Body of pancreas (tissue), 4 donors: ENCODE data around the gene L3MBTL3. TPM values are rescaled to one million over a fixed set of nuclear protein-coding genes. Genes with fewer than 3 reads are reported as not detected.

Experiments used
- ATAC-seq: fragments of 150-250 bp; one replicate; pipeline ENCODE4 v1.9.1; 2016
- DNase-seq, 4 donors: peaks; one replicate each; pipeline ENCODE4 v3.0.0-alpha.2; 2019
- H3K27ac ChIP-seq, 4 donors: fragments of 200-600 bp; sonication (generic); 1 replicate in 3 of 4; 2 replicates in 1 of 4; pipeline versions ENCODE4 v1.5.1 to v1.6.1; 2016 to 2019; ENCODE audit warnings: mild to moderate bottlenecking in 1 of 4, mixed read lengths in 1 of 4, moderate library complexity in 1 of 4
- H3K27me3 ChIP-seq, 2 donors: fragments of 200-600 bp; sonication (generic); one replicate each; pipeline ENCODE4 v1.6.0; 2016; ENCODE audit warnings: mild to moderate bottlenecking in 1 of 2
- H3K36me3 ChIP-seq, 2 donors: fragments of 200-600 bp; sonication (generic); replicated peaks in 1 of 2; 2 replicates each; pipeline ENCODE4 v1.5.1; 2016; ENCODE audit warnings: low read depth in 2 of 2; ENCODE audit not compliant: insufficient read depth in 1 of 2
- H3K4me1 ChIP-seq: fragments of 200-600 bp; sonication (generic); one replicate; pipeline ENCODE4 v1.6.0; 2016
- H3K4me3 ChIP-seq, 2 donors: fragments of 200-600 bp; sonication (generic); 1 replicate in 1 of 2; 2 replicates in 1 of 2; pipeline ENCODE4 v1.5.1; 2016 to 2019
- H3K9me3 ChIP-seq, 3 donors: fragments of 200-600 bp; sonication (generic); 1 replicate in 2 of 3; 2 replicates in 1 of 3; pipeline ENCODE4 v1.5.1; 2016
- POLR2A ChIP-seq, 3 donors: fragments of 450-650 bp; IDR thresholded peaks; one replicate each; pipeline ENCODE4 v1.6.1; 2016; ENCODE audit warnings: antibody characterized with exemption in 3 of 3, mild to moderate bottlenecking in 2 of 3
- WGBS, 2 donors: methylation state at CpG; one replicate each; pipeline ENCODE4 v1.1.5; 2017; 5-methylcytosine and 5-hydroxymethylcytosine counted together
- intact Hi-C: fragments of 100-400 bp; cut with DNase I; formaldehyde crosslinking; loops from one replicate; pipeline ENCODE4 v1.15.1; 2023
- total RNA-seq, 2 donors: library from RNA; depleted of rRNA; stranded (reverse); fragments of >200 nt; gene quantifications; one replicate each; pipeline ENCODE4 v1.1.0, GENCODE V29; 2016
- TF ChIP-seq, protein P1 (sequence below), 7 experiments: fragments of 450-650 bp in 4 of 7; fragments of 200-600 bp in 3 of 7; sonication (generic) in 3 of 7; IDR thresholded peaks; one replicate each; pipeline ENCODE4 v1.5.1; 2016 to 2019; ENCODE audit warnings: antibody characterized with exemption in 7 of 7

The L3MBTL3 gene
- 10 to 100 TPM in 1 of 2 donors, 1 to 10 TPM in 1; 3.4 to 12.5 TPM for total RNA-seq

DNA sequence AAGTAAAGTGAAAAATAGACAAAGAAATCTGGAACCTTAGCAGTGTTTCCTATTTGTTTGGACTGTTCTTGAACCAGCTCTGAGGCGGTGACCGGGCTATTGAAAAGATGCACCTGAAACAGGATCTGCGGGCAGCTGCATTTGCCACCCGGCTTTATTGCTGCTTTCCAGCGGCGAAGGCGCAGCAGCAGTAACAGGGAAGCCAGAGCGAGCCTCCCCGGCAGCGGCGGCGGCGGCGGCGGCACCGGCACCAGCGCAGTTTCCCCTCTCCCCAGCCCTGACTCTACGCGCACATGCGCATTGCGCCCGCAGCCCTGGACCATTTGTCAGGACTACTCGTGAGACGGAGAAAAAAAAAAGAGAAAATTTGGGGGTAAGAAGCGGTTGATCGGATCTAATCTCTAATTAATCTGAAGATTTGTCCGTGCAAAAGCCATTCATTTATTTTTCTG is at the start of gene L3MBTL3:
TSS of gene L3MBTL3 (plus strand) at position 290 of the 452 bp plus-strand sequence. CDS start 24,119 bp downstream, outside the sequence.
- no peaks in the 10 kb centered on the region for H3K9me3 ChIP-seq
- no peak for TF ChIP-seq POLR2A (IDR thresholded peaks at IDR 0.05)
- TF ChIP-seq, protein P1, sequence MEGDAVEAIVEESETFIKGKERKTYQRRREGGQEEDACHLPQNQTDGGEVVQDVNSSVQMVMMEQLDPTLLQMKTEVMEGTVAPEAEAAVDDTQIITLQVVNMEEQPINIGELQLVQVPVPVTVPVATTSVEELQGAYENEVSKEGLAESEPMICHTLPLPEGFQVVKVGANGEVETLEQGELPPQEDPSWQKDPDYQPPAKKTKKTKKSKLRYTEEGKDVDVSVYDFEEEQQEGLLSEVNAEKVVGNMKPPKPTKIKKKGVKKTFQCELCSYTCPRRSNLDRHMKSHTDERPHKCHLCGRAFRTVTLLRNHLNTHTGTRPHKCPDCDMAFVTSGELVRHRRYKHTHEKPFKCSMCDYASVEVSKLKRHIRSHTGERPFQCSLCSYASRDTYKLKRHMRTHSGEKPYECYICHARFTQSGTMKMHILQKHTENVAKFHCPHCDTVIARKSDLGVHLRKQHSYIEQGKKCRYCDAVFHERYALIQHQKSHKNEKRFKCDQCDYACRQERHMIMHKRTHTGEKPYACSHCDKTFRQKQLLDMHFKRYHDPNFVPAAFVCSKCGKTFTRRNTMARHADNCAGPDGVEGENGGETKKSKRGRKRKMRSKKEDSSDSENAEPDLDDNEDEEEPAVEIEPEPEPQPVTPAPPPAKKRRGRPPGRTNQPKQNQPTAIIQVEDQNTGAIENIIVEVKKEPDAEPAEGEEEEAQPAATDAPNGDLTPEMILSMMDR (IDR thresholded peaks at IDR 0.05), result no peak
- no peaks in the 10 kb centered on the region for H3K36me3 ChIP-seq
- no peaks in the 10 kb centered on the region for H3K4me1 ChIP-seq
- 2% methylated on average over 27 of the region's 27 CpGs for WGBS, 2 donors
- H3K27me3 ChIP-seq, result no peaks in the 10 kb centered on the region
- ATAC-seq (peak; percentile 80), DNase-seq (peak; percentile 80 to 91 (median 88))
- intact Hi-C loops, result no loop called here
- peak within 1 kb of the TSS; percentile 38 to 58 for H3K4me3 ChIP-seq
- H3K27ac ChIP-seq, result peak within 1 kb of the TSS in 3 of 4 donors; percentile 45 to 59 (median 54)

DNA sequence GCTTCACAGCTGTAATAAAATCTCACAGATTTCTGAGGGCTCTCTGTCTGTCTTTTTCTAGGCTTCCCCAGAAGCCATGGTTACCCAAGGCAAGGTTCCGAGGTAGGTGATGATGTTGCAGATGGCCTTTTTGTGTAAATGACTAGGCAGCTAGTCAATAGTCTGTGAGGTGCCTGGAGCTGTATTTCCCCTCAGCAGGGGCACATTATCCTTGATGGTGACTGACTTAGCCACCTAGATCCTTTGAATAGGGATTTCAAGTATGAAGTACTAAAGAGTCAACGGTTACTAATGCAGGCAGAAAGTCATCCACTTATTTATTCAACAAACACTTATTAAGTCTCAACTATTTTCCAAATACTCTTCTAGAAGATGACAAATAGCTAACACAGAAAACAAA is 49.3 kb upstream of the L3MBTL3 start:
- no peak for TF ChIP-seq POLR2A (IDR thresholded peaks at IDR 0.05)
- TF ChIP-seq, protein P1 (IDR thresholded peaks at IDR 0.05), result no peak
- no peak for DNase-seq
- Histone ChIP-seq H3K36me3 (no peaks in the 10 kb centered on the region), H3K4me3 (no peak overlapping the region), H3K27me3 (no peaks in the 10 kb centered on the region), H3K27ac (no peak overlapping the region), H3K4me1 (no peaks in the 10 kb centered on the region), H3K9me3 (no peaks in the 10 kb centered on the region)
- intact Hi-C loops, result no loop called here
- no peak for ATAC-seq
- 63% methylated on average over 2 of the region's 2 CpGs for WGBS, 2 donors

DNA sequence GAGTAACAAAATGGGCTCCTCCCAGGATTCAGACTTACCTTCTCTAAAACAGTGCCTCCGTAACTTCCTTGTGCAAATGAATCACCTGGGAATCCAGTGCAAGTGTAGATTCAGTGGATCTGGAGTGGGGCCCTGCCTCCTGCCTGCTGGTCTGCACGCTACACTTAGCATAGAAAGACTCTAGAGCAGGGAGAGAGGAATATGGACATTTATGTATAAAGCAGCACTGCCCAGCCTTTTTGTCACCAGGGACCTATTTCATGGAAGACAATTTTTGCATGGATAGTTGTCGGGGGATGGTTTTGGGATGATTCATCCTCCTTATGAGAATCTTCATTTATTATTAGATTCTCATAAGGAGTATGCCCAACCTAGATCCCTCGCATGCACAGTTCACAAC is 42.3 kb upstream of the L3MBTL3 start:
- ATAC-seq, result no peak
- no peak overlapping the region for H3K27ac ChIP-seq
- 85 to 91% methylated on average over 4 of the region's 4 CpGs for WGBS, 2 donors

DNA sequence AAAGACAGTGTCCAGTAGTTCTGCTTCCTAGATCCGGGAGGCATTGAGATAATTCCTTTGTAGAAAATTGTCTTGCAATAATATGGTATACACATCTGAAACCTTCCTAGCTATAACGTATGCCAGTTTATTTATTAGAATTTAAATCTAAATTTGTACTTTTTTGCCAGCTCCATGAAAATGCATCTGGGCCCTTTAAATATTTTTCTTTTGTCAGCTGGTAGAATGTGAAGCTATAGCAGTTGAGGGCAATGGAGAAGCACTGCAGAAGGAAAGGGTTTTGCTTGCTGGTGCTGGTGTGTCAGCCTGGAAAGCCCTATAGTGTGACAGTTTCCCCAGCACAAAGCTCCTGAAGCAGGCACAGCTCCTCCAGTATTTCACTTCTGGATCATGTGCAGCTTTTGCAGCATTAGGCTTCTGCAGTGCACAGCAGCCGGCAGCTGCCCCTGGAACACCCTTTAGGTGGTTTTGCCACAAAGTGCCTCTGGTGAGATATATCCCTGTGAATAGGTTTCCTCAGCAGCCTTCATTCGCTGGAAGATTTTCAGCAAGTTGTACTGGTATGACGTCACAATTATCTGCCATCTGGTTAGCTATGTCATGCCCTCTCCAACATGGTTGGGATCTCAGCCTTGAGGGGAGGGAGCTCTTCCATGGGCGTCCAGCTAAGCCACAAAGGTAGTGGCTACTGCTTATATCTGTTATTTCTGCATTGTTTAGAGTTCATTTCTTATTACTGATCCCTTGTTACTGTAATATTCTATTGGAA is 40.0 kb upstream of the L3MBTL3 start:
- 77 to 87% methylated on average over 6 of the region's 6 CpGs for WGBS, 2 donors
- ATAC-seq, result no peak
- H3K4me3 ChIP-seq, result no peak overlapping the region
- no peaks in the 10 kb centered on the region for H3K4me1 ChIP-seq
- intact Hi-C loops, result no loop called here
- H3K27ac ChIP-seq, result no peak overlapping the region
- DNase-seq, result no peak
- TF ChIP-seq POLR2A (IDR thresholded peaks at IDR 0.05), result no peak
- TF ChIP-seq, protein P1 (IDR thresholded peaks at IDR 0.05), result no peak
- peaks cover 0 to 3% (median 0%) of the 10 kb centered on the region in 3 donors for H3K9me3 ChIP-seq
- no peaks in the 10 kb centered on the region for H3K36me3 ChIP-seq
- no peaks in the 10 kb centered on the region for H3K27me3 ChIP-seq

More for the DNA sequence above, 42.3 kb upstream of the L3MBTL3 start:
- H3K4me1 ChIP-seq, result no peaks in the 10 kb centered on the region
- H3K4me3 ChIP-seq, result no peak overlapping the region
- no peak for DNase-seq
- intact Hi-C loops, result no loop called here
- H3K27me3 ChIP-seq, result no peaks in the 10 kb centered on the region
- peaks cover 0 to 3% (median 0%) of the 10 kb centered on the region in 3 donors for H3K9me3 ChIP-seq
- H3K36me3 ChIP-seq, result no peaks in the 10 kb centered on the region
- no peak for TF ChIP-seq POLR2A (IDR thresholded peaks at IDR 0.05)
- TF ChIP-seq, protein P1 (IDR thresholded peaks at IDR 0.05), result no peak
